DOHH2 (cell line): Measurements from ENCODE around the gene PSENEN.
"Not testable (repeated sequence)": the region's sequence is repeated elsewhere in the genome, so short reads cannot be mapped to it uniquely, and the experiment has no call there.

Source experiments
- H3F3A ChIP-seq: fragments of 200-600 bp; sonication (generic), shearing (Covaris generic); 2 replicates; pipeline ENCODE4 v1.6.0; 2016; ENCODE audit warnings: antibody characterized with exemption, mild to moderate bottlenecking; ENCODE audit not compliant: control insufficient read depth, insufficient read depth
- H3K27ac ChIP-seq: fragments of 200-600 bp; sonication (generic); 2 replicates; pipeline ENCODE4 v1.5.1; 2014; ENCODE audit warnings: low read depth, mild to moderate bottlenecking, low read length, moderate library complexity
- H3K27me3 ChIP-seq: fragments of 200-600 bp; sonication (generic); 2 replicates; pipeline ENCODE4 v1.6.1; 2014; ENCODE audit warnings: mild to moderate bottlenecking, low read length, mixed read lengths; ENCODE audit not compliant: control insufficient read depth
- H3K36me3 ChIP-seq: fragments of 200-600 bp; sonication (generic); 2 replicates; pipeline ENCODE4 v1.6.1; 2014; ENCODE audit warnings: mild to moderate bottlenecking, low read length, moderate library complexity, mixed read lengths; ENCODE audit not compliant: control insufficient read depth
- H3K4me1 ChIP-seq: fragments of 200-600 bp; sonication (generic); 2 replicates; pipeline ENCODE4 v1.6.1; 2014; ENCODE audit warnings: mild to moderate bottlenecking, low read length, mixed read lengths; ENCODE audit not compliant: control insufficient read depth
- H3K4me2 ChIP-seq: fragments of 200-600 bp; sonication (generic); 2 replicates; pipeline ENCODE4 v1.6.0; 2014; ENCODE audit warnings: mild to moderate bottlenecking, low read length, moderate library complexity
- H3K4me3 ChIP-seq: fragments of 200-600 bp; sonication (generic); 2 replicates; pipeline ENCODE4 v1.5.1; 2014; ENCODE audit warnings: mild to moderate bottlenecking, low read length, mixed read lengths
- H3K79me2 ChIP-seq: fragments of 200-600 bp; sonication (generic); 2 replicates; pipeline ENCODE4 v1.6.1; 2014; ENCODE audit warnings: mild to moderate bottlenecking, low read length, mixed read lengths; ENCODE audit not compliant: control insufficient read depth
- H3K9me2 ChIP-seq: fragments of 200-600 bp; sonication (generic); replicated peaks from 2 replicates; pipeline ENCODE4 v1.6.1; 2014; ENCODE audit warnings: mild to moderate bottlenecking, low read length, mixed read lengths; ENCODE audit not compliant: control insufficient read depth
- H3K9me3 ChIP-seq: fragments of 200-600 bp; sonication (generic); 2 replicates; pipeline ENCODE4 v1.6.1; 2014; ENCODE audit warnings: antibody characterized with exemption, low read length, mixed read lengths; ENCODE audit not compliant: control insufficient read depth, insufficient read depth
- H4K20me1 ChIP-seq: fragments of 200-600 bp; sonication (generic); 2 replicates; pipeline ENCODE4 v1.6.0; 2014; ENCODE audit warnings: low read depth, mild to moderate bottlenecking, antibody characterized with exemption, low read length, moderate library complexity; ENCODE audit not compliant: control insufficient read depth, insufficient read depth
- EZH2phosphoT487 ChIP-seq: fragments of 200-600 bp; sonication (generic); IDR thresholded peaks from 2 replicates; pipeline ENCODE4 v1.6.1; 2017; ENCODE audit warnings: borderline replicate concordance, mild to moderate bottlenecking, antibody characterized with exemption, low read length, moderate library complexity, mixed read lengths
- TF ChIP-seq, protein P1 (sequence below): fragments of 200-600 bp; sonication (generic); IDR thresholded peaks from one replicate; pipeline ENCODE4 v1.5.1; 2014; ENCODE audit warnings: antibody characterized with exemption, mild to moderate bottlenecking, low read depth, low read length; ENCODE audit not compliant: poor library complexity, severe bottlenecking

PSENEN gene

DNA sequence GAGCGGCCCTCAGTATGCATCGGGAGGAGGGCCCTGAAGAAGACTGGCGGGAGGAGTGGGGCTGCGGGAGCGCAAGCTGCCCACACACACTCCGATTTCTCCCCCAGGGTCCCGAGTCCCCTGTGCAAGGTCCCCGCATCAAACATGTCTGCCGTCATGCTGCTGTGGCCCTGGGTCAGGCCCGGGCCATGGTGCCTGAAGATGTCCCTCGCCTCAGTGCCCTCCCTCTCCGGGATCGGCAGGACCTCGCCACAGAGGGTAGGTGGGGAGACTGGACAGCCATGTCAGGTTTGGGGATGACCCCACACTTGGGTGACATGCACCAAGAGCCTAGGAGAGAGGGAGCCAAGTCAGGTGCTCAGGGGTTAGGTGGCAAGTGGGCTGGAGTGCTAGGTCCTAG lies 23.0 kb upstream of the PSENEN start:
- H3F3A ChIP-seq = no peaks in the 10 kb centered on the region
- TF ChIP-seq EZH2phosphoT487 = no peak
- TF ChIP-seq, protein P1, sequence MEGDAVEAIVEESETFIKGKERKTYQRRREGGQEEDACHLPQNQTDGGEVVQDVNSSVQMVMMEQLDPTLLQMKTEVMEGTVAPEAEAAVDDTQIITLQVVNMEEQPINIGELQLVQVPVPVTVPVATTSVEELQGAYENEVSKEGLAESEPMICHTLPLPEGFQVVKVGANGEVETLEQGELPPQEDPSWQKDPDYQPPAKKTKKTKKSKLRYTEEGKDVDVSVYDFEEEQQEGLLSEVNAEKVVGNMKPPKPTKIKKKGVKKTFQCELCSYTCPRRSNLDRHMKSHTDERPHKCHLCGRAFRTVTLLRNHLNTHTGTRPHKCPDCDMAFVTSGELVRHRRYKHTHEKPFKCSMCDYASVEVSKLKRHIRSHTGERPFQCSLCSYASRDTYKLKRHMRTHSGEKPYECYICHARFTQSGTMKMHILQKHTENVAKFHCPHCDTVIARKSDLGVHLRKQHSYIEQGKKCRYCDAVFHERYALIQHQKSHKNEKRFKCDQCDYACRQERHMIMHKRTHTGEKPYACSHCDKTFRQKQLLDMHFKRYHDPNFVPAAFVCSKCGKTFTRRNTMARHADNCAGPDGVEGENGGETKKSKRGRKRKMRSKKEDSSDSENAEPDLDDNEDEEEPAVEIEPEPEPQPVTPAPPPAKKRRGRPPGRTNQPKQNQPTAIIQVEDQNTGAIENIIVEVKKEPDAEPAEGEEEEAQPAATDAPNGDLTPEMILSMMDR = no peak
- peaks cover 39% of the 10 kb centered on the region for H3K79me2 ChIP-seq
- no peak overlapping the region for H3K27ac ChIP-seq
- no peaks in the 10 kb centered on the region for H3K9me2 ChIP-seq
- H3K36me3 ChIP-seq = peaks cover 72% of the 10 kb centered on the region
- no peak overlapping the region for H3K4me2 ChIP-seq
- peaks cover 11% of the 10 kb centered on the region for H3K4me1 ChIP-seq
- no peaks in the 10 kb centered on the region for H3K27me3 ChIP-seq
- H3K9me3 ChIP-seq = no peaks in the 10 kb centered on the region
- peaks cover 10% of the 10 kb centered on the region; the same call in 1 of the 2 replicates for H4K20me1 ChIP-seq
- no peak overlapping the region for H3K4me3 ChIP-seq

DNA sequence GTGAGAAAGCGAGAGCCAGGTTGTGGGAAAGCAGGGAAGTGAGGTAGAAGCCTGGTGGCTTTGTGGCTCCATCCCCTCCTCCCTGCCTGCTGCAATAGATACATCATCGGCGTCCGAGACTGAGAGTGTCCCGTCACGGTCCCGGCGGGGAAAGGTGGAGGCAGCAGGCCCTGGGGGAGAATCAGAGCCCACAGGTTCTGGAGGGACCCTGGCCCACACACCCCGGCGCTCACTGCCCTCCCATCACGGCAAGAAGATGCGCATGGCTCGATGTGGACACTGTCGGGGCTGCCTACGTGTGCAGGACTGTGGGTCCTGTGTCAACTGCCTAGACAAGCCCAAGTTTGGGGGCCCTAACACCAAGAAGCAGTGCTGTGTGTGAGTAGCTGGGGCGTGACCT lies 22.6 kb upstream of the PSENEN start:
- peaks cover 77% of the 10 kb centered on the region for H3K36me3 ChIP-seq

DNA sequence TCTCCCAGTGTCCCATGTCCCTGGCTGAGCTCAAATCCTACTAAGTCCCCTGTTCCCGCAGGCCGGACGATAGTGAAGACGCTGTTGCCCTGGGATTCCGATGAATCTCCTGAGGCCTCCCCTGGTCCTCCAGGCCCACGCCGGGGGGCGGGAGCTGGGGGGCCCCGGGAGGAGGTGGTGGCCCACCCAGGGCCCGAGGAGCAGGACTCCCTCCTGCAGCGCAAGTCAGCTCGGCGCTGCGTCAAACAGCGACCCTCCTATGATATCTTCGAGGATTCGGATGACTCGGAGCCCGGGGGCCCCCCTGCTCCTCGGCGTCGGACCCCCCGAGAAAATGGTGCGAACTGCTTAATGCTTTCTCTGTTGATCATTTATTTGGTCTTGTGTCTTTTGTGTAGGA lies 21.8 kb upstream of the PSENEN start:
- no peaks in the 10 kb centered on the region for H3K9me2 ChIP-seq
- peaks cover 11% of the 10 kb centered on the region for H3K4me1 ChIP-seq
- no peak overlapping the region for H3K27ac ChIP-seq
- H3K4me3 ChIP-seq = no peak overlapping the region
- H3K79me2 ChIP-seq = peaks cover 33% of the 10 kb centered on the region
- no peaks in the 10 kb centered on the region for H3F3A ChIP-seq
- H3K9me3 ChIP-seq = no peaks in the 10 kb centered on the region
- H3K27me3 ChIP-seq = no peaks in the 10 kb centered on the region
- H3K36me3 ChIP-seq = peaks cover 84% of the 10 kb centered on the region
- H4K20me1 ChIP-seq = peaks cover 8% of the 10 kb centered on the region; the same call in 1 of the 2 replicates
- TF ChIP-seq EZH2phosphoT487 = no peak
- TF ChIP-seq, protein P1 = no peak
- no peak overlapping the region for H3K4me2 ChIP-seq

More for the DNA sequence above, 22.6 kb upstream of the PSENEN start:
- Histone ChIP-seq H3F3A (no peaks in the 10 kb centered on the region), H3K9me2 (no peaks in the 10 kb centered on the region), H3K9me3 (no peaks in the 10 kb centered on the region), H3K4me1 (peaks cover 11% of the 10 kb centered on the region), H3K4me3 (no peak overlapping the region), H3K27me3 (no peaks in the 10 kb centered on the region), H3K27ac (no peak overlapping the region), H3K79me2 (peaks cover 39% of the 10 kb centered on the region), H4K20me1 (peaks cover 10% of the 10 kb centered on the region; the same call in 1 of the 2 replicates), H3K4me2 (no peak overlapping the region)
- TF ChIP-seq EZH2phosphoT487 = no peak
- TF ChIP-seq, protein P1 = no peak

DNA sequence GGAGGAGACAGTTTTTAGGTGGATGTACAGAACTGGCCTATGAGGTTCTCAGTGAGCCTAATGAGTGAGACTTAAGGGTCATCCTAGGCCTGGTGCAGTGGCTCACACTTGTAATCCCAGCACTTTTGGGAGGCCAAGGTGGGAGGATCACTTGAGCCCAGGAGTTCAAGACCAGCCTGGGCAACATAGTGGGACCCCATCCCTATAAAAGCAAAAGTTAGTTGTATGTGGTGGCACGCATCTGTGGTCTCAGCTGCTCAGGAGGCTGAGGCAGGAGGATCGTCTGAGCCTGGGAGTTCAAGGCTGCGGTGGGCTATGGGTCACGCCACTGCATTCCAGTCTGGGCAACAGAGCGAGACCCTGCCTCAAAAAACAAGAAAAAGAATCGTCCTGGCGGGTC lies 21.3 kb upstream of the PSENEN start:
- not testable (repeated sequence) for H3F3A ChIP-seq, H3K4me1 ChIP-seq, H3K9me3 ChIP-seq, H3K27me3 ChIP-seq, H3K4me2 ChIP-seq, H3K4me3 ChIP-seq, H3K9me2 ChIP-seq, H4K20me1 ChIP-seq, H3K27ac ChIP-seq
- Histone ChIP-seq H3K36me3 (peaks cover 89% of the 10 kb centered on the region), H3K79me2 (peaks cover 28% of the 10 kb centered on the region)
